ENCODE data around the gene FANCE.
"Not testable (repeated sequence)": the region's sequence is repeated elsewhere in the genome, so short reads cannot be mapped to it uniquely, and the experiment has no call there.

Gene FANCE

GRCh38 chr6:35512006-35512405 is 59.9 kb downstream of the FANCE start:
- no peak for DNase-seq (ENCODE audit: low read depth)
- TF ChIP-seq CTCF (IDR thresholded peaks at IDR 0.05; ENCODE audit: low read depth, low read length, missing control alignments), result no peak
- H3K4me3 ChIP-seq (ENCODE audit: low read depth, low read length), result no peak overlapping the region

GRCh38 chr6:35512740-35513139 is 60.6 kb downstream of the FANCE start, which contains the start of gene TULP1:
Gene TULP1, minus strand, starts transcription at chr6:35512896. Its CDS starts 38 bp downstream, at chr6:35512858.
- H3K4me3 ChIP-seq (ENCODE audit: low read depth, low read length), result no peak within 1 kb of the TSS
- TF ChIP-seq CTCF (IDR thresholded peaks at IDR 0.05; ENCODE audit: low read depth, low read length, missing control alignments), result no peak
- no peak for DNase-seq (ENCODE audit: low read depth)

GRCh38 chr6:35514587-35514986 is 62.4 kb downstream of the FANCE start:
- no peak overlapping the region for H3K4me3 ChIP-seq (ENCODE audit: low read depth, low read length)
- no peak for TF ChIP-seq CTCF (IDR thresholded peaks at IDR 0.05; ENCODE audit: low read depth, low read length, missing control alignments)
- DNase-seq (ENCODE audit: low read depth), result no peak

DNA sequence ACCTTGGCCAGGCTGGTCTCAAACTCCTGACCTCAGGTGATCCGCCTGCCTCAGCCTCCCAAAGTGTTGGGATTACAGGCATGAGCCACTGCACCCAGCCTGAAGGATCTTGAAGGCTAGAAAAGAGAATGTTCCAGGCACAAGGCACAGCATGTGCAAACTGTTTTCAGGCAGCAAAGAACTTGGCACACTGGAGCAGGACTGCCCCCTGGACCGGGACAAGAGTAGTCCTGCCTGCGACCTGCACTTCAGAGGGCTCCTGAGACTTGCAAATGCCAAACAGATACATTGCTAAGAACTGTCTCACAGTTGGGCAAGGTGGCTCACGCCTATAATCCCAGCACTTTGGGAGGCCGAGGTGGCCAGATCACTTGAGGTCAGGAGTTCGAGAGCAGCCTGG is 63.8 kb downstream of the FANCE start:
- not testable (repeated sequence) for H3K4me3 ChIP-seq (ENCODE audit: low read depth, low read length); DNase-seq (ENCODE audit: low read depth)

All from GM12864 (cell line).